PC-9 (cell line): ENCODE measurements around the gene HPCAL4.

Experiments used
- CTCF ChIP-seq: fragments of 200-600 bp; sonication (generic); conservative IDR thresholded peaks from 2 replicates; pipeline ENCODE4 v1.6.1; 2017; ENCODE audit warnings: mixed run types, antibody characterized with exemption, mild to moderate bottlenecking, moderate library complexity
- EZH2 ChIP-seq: fragments of 200-600 bp; sonication (generic); IDR thresholded peaks from 2 replicates; pipeline ENCODE4 v1.8.0; 2017; ENCODE audit warnings: antibody characterized with exemption, low read depth

GRCh38 chr1:39700348-39700747, 9.1 kb upstream of the HPCAL4 start:
- TF ChIP-seq CTCF: no peak
- no peak for TF ChIP-seq EZH2
